Measurements from ENCODE around the gene ELP1.

Gene ELP1

GRCh38 chr9:108919517-108919916 lies 14.4 kb downstream of the ELP1 start:
- Histone ChIP-seq H3K4me1 (no peaks in the 10 kb centered on the region), H3K36me3 (ENCODE audit: control insufficient read depth, insufficient read depth, low read length) (no peaks in the 10 kb centered on the region), H3K79me2 (no peaks in the 10 kb centered on the region), H3K27me3 (ENCODE audit: control insufficient read depth, insufficient read depth, low read length) (no peaks in the 10 kb centered on the region), H2AFZ (no peak overlapping the region), H3K9me3 (ENCODE audit: control insufficient read depth, low read length) (no peaks in the 10 kb centered on the region), H3K9ac (no peak overlapping the region), H3K4me3 (ENCODE audit: low read depth, low read length) (no peak overlapping the region), H3K4me2 (ENCODE audit: low read length) (no peak overlapping the region), H3K27ac (no peak overlapping the region)
- no peak for TF ChIP-seq CTCF (IDR thresholded peaks at IDR 0.05)

- no peak overlapping the region for H3K27ac ChIP-seq
- H3K9ac ChIP-seq = no peak overlapping the region
- H3K9me3 ChIP-seq (ENCODE audit: control insufficient read depth, low read length) = no peaks in the 10 kb centered on the region
- no peak for TF ChIP-seq CTCF (IDR thresholded peaks at IDR 0.05)
- no peak overlapping the region for H3K4me3 ChIP-seq (ENCODE audit: low read depth, low read length)
- H2AFZ ChIP-seq = no peak overlapping the region
- no peak overlapping the region for H3K4me2 ChIP-seq (ENCODE audit: low read length)
- no peaks in the 10 kb centered on the region for H3K4me1 ChIP-seq
- H3K27me3 ChIP-seq (ENCODE audit: control insufficient read depth, insufficient read depth, low read length) = no peaks in the 10 kb centered on the region
- H3K79me2 ChIP-seq = no peaks in the 10 kb centered on the region
- H3K36me3 ChIP-seq (ENCODE audit: control insufficient read depth, insufficient read depth, low read length) = no peaks in the 10 kb centered on the region
Observed at GRCh38 chr9:108913391-108913790, 20.5 kb downstream of the ELP1 start.

DNA sequence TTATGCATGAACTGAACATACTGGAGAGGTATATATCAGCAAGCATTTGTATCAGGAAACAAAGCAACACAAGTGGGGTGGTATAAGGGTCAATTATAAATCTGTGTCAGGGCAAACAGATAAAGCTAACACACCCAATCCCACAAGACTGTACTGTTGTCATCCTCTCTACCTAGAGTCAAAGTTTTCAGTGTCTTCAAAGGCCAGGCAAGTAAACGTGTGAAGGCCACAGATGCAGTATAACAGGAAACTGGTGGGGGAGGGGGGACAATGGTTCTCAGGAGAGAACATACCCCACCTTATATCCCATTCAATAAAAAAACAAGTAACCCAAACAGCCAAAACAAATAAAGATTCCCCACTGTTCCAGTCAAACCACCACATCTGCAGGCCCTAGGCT lies 22.1 kb downstream of the ELP1 start:
- Histone ChIP-seq H2AFZ (no peak overlapping the region), H3K27me3 (ENCODE audit: control insufficient read depth, insufficient read depth, low read length) (no peaks in the 10 kb centered on the region), H3K4me3 (ENCODE audit: low read depth, low read length) (no peak overlapping the region), H3K27ac (no peak overlapping the region), H3K36me3 (ENCODE audit: control insufficient read depth, insufficient read depth, low read length) (no peaks in the 10 kb centered on the region), H3K9ac (no peak overlapping the region), H3K79me2 (no peaks in the 10 kb centered on the region), H3K4me1 (no peaks in the 10 kb centered on the region), H3K9me3 (ENCODE audit: control insufficient read depth, low read length) (no peaks in the 10 kb centered on the region), H3K4me2 (ENCODE audit: low read length) (no peak overlapping the region)
- no peak for TF ChIP-seq CTCF (IDR thresholded peaks at IDR 0.05)

DNA sequence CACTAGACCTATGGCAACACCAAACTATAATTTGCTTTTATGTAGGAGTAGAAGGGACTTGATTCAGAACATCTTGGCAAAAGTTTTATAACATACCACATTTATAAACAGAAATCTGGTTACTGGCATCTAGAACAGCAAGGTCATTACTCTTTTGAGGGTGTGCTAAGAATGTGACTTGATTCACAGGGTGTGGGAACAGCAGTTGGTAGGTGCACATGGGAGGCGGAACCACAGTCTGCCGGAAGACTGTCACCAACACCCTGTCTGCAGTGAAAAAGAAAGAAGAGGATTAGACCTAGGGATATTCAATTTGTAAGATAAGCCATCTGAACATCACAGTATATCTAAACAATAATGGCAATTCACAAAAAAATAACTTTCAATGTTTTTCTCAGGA lies 23.0 kb downstream of the ELP1 start:
- TF ChIP-seq CTCF (IDR thresholded peaks at IDR 0.05) = no peak
- Histone ChIP-seq H3K9ac (no peak overlapping the region), H3K9me3 (ENCODE audit: control insufficient read depth, low read length) (no peaks in the 10 kb centered on the region), H3K4me1 (no peaks in the 10 kb centered on the region), H3K27me3 (ENCODE audit: control insufficient read depth, insufficient read depth, low read length) (no peaks in the 10 kb centered on the region), H3K4me3 (ENCODE audit: low read depth, low read length) (no peak overlapping the region), H3K4me2 (ENCODE audit: low read length) (no peak overlapping the region), H3K36me3 (ENCODE audit: control insufficient read depth, insufficient read depth, low read length) (no peaks in the 10 kb centered on the region), H3K27ac (no peak overlapping the region), H2AFZ (no peak overlapping the region), H3K79me2 (no peaks in the 10 kb centered on the region)

GRCh38 chr9:108910402-108910801 lies 23.5 kb downstream of the ELP1 start:
- Histone ChIP-seq H3K9me3 (ENCODE audit: control insufficient read depth, low read length) (no peaks in the 10 kb centered on the region), H2AFZ (no peak overlapping the region), H3K4me1 (no peaks in the 10 kb centered on the region), H3K27me3 (ENCODE audit: control insufficient read depth, insufficient read depth, low read length) (no peaks in the 10 kb centered on the region), H3K79me2 (no peaks in the 10 kb centered on the region), H3K4me2 (ENCODE audit: low read length) (no peak overlapping the region), H3K9ac (no peak overlapping the region), H3K36me3 (ENCODE audit: control insufficient read depth, insufficient read depth, low read length) (no peaks in the 10 kb centered on the region), H3K27ac (no peak overlapping the region), H3K4me3 (ENCODE audit: low read depth, low read length) (no peak overlapping the region)
- TF ChIP-seq CTCF (IDR thresholded peaks at IDR 0.05) = no peak

All from parathyroid adenoma (tissue), 2 donors.